Hematopoietic multipotent progenitor cell treated with erythropoietin and hydrocortisone succinate and interleukin-3 and kit ligand, for 17 days (in vitro differentiated cells): Measurements from ENCODE around the gene KCNH6.

Experiments used
- DNase-seq: peaks from one replicate; pipeline ENCODE4 v3.0.0-alpha.2; 2015; ENCODE audit warnings: low spot score

The KCNH6 gene

DNA sequence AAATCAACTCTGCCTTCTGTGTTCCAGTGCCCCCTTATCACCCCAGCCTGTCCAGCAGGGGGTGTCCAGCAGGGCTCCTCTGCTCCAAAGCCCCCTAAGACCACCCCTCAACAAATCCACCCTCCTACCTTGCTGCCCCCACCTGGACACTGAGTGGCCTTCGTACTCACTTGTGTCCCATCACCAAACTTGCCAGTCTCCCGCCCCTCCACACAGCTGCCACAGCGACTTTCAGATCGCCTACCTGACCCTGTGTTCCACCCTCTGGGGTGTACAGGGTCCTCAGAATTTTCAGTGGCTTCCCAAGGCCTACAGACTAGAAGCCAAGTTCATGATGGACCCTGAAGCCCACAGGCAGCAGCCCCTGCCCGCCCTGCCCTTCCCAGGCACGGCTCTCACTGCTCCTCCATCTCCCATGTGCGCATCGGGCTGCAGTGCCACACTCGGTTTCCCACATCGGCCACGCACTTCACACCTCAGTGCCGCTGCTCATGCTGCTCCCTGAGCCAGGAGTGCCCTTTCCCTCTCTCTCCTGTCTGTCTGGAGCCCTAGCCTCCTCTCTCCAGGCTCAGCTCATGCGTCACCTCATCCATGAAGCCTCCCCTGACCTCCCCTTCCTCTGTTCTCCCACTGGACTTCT lies 11.8 kb downstream of the KCNH6 start:
- no peak for DNase-seq

DNA sequence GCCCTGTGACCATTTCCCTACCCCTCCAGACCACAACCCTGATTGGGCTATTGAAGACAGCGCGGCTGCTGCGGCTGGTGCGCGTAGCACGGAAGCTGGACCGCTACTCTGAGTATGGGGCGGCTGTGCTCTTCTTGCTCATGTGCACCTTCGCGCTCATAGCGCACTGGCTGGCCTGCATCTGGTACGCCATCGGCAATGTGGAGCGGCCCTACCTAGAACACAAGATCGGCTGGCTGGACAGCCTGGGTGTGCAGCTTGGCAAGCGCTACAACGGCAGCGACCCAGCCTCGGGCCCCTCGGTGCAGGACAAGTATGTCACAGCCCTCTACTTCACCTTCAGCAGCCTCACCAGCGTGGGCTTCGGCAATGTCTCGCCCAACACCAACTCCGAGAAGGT lies 12.5 kb downstream of the KCNH6 start:
- no peak for DNase-seq

DNA sequence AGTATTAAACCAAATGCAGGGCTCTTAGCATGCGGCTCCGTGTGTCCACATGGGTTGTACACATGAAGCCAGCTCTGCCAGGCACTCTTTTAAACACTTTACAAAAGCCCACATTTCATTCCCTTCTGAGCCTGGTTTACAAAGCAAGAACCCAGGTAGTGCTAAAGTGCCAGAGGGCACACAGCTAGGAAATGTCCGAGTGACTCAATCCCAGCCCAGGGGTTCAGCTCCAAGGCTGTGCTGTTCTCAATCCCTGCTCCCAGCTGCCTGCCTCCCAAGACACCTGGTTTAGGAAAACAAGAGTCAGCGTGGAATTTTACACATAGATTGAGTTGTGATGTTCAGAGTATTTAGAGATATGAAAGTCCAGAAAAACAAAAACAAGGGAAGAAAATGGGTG lies 13.8 kb downstream of the KCNH6 start:
- no peak for DNase-seq

DNA sequence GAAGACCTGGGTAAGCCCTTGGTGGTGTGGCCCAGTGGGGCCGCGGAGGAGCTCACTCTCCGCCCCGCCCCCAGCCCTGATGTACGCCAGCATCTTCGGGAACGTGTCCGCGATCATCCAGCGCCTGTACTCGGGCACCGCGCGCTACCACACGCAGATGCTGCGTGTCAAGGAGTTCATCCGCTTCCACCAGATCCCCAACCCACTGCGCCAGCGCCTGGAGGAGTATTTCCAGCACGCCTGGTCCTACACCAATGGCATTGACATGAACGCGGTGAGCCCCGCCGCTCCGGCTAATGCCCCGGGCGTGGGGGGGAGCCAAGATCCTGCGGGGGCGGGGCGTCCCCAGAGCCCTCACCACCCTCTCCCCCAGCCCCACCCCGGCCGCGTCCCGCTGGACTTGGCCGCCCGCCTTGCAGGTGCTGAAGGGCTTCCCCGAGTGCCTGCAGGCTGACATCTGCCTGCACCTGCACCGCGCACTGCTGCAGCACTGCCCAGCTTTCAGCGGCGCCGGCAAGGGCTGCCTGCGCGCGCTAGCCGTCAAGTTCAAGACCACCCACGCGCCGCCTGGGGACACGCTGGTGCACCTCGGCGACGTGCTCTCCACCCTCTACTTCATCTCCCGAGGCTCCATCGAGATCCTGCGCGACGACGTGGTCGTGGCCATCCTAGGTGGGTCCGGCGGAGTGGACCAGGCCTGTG lies 15.0 kb downstream of the KCNH6 start:
- no peak for DNase-seq

DNA sequence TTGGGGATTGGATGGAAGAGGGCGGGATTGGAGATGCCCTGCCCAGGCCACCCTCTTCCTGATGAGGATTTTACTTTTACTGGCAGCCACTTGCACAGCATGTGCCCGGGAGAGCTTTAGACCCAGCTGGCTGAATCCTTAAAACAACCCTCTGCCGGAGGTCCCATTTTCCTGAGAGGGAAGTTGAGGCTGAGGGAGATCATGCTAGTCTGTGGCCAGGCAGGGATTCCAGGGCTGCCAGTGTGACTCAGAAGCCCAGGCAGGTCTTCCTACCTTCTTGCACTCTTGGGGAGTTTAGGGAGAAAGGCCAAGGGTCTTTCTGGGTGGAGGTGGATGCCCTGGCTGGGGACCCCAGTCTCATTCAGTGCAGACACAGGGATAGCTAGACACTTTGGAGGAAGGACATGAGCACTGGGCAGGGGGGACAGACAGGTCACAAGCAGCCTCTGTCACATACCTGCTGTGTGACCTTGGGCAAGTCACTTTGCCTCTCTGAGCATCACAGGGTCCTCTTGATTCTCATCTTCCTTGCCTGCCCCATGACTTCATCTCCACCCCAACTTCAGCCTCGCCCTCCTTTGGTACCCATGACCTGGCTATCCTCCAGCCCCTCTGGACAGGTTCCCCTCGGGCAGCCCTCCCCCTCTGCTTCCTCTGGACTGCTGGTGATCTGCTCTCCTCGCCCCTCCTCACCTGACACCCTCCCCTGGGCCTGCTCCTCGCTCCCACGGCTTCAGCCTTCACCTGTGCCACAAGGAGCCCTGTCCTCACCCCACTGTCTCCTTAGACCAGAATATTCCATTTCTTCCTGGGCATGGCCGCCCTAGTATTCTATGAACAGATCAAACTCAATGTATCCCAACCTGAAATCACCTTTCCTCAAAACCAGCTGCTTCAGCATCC lies 15.8 kb downstream of the KCNH6 start:
- no peak for DNase-seq

GRCh38 chr17:63540590-63540989 lies 17.4 kb downstream of the KCNH6 start:
- no peak for DNase-seq

- DNase-seq, result no peak
Measured at GRCh38 chr17:63542218-63542545, 19.0 kb downstream of the KCNH6 start.

GRCh38 chr17:63542942-63543821 lies 20.0 kb downstream of the KCNH6 start:
- DNase-seq, result no peak

GRCh38 chr17:63543822-63544420 lies 20.8 kb downstream of the KCNH6 start:
- DNase-seq, result no peak

DNA sequence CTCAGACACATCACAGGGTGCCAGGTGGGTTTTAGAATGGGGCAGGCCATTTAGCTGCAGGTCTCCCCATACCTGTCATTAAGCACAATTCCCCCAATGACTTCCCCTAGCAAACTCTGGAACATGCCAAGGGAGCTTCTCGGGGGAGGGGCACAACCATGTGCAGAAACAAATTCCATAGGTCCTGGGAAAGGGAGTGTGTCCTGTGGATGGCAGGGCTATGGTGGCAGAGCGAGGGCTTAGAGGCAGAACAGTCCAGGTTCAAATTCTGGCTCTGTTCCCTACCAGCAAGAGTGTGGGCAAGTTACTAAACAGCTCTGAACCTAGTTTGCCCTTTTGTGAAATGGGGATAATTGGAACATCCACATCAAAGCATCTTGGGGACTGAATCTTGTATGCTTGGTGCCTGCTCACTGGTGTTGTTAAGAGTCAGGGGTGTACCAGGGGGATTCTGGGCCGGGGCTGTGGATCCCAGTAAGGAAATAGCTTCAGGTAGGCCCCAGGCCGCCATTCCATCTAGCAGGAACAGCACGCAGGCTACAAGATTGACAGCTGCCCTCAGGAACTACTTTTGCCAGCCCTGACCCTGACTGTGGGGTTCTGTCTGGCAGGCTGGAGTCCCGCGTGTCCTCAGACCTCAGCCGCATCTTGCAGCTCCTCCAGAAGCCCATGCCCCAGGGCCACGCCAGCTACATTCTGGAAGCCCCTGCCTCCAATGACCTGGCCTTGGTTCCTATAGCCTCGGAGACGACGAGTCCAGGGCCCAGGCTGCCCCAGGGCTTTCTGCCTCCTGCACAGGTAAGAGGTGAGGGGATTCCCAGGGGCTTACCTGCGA lies 21.5 kb downstream of the KCNH6 start:
- no peak for DNase-seq

GRCh38 chr17:63546308-63547082 lies 23.3 kb downstream of the KCNH6 start:
- DNase-seq, result no peak

DNA sequence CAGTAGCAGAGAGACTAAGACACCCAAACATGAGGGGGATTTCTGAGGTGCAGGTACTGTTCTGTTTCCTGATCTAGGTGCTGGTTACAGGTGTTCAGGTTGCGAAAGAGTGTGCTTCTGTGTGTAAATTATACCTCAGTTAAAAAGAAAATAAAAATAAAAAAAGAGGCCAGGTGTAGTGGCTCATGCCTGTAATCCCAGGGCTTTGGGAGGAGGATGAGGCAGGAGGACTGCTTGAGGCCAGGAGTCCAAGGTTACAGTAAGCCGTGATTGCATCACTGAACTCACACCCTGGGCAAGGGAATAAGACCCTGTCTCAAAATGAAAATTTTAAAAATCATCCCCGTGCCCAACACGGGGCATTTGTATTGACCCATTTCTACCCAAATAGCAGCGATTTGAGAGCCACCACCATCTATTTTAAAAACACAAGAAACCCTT lies 23.9 kb downstream of the KCNH6 start:
- no peak for DNase-seq

DNA sequence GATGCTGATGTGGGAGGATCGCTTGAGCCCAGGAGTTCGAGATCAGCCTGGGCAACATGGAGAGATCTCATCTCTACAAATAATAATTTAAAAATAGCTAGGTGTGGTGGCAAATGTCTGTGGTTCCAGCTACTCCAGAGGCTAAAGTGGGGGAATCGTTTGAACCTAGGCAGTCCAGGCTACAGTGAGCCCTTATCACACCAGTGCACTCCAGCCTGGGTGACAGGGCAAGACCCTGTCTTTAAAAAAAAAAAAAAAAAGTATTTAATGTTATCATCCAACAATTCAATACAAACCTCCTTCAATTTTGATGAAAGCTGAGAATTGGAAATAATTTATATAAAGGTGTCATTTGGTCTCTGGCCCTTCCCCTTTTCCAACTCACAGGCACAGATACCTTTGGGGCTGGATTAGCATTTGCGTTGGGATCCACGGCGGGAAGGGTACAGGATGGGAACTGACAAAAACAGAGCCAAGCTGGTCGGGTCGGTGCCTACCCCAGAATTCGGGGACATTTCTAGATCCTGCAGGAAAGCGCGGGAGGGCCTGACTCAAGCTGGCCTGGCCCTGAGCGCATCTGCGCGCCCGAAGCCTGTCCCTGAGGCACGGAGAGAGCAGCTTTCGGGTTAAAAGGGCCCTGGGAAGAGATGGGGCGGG lies 26.3 kb downstream of the KCNH6 start:
- DNase-seq, result peak; percentile 36

DNA sequence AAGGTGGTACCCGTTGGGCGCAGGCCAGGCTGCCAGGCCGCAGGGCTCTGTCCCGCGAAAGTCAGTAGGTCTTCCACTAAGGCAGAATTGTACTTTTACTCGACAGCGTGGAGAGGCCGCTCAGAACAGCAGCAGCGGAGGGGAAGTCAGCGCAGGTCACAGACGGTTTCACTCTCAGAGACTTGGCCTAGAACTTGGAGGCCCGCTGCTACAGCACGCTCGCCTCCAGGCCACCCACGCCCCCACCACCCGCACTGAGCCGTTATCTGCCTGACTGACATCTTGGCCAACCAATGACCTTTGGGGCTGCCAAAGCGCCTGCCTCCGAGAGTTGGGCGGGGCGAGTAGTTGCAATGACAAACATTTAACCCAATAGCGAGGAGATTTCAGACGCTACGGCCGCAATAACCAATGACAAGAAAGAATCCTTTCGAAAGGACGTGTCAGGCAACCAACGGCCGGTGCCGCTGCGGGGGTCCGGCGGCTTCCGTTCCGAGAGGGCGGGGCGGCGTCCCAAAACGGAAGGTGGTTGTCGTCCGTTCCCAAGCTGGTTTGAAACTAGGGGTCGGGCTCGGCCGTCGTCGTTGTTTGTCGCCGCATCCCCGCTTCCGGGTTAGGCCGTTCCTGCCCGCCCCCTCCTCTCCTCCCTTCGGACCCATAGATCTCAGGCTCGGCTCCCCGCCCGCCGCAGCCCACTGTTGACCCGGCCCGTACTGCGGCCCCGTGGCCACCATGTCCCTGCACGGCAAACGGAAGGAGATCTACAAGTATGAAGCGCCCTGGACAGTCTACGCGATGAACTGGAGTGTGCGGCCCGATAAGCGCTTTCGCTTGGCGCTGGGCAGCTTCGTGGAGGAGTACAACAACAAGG lies 27.0 kb downstream of the KCNH6 start, which contains the start of gene DCAF7:
Gene DCAF7 (plus strand): TSS at position 532 of the 871 bp plus-strand sequence. CDS start 201 bp downstream, at position 733.
- peak; percentile 100 for DNase-seq

- DNase-seq, result peak; percentile 32
Measured at GRCh38 chr17:63550817-63551639, 27.9 kb downstream of the KCNH6 start.

DNA sequence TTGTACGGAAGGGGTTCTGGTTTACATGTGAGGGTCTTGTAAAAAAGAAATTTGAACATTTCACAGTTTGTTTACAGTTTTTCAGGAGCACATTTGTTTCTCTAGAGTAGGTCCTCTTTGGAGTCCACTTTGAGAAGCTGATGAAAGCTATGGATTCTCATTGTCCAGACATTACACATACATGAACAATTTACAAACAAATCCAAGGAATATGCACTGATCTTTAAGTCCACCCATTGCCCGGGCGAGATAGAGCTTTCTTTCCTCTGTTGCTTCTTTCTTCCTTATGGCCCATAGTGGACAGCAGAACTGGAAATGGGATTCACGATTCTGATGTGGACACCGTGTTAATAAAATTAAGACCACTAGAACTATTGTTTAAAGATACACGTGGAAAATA lies 29.1 kb downstream of the KCNH6 start:
- no peak for DNase-seq

GRCh38 chr17:63555500-63556156 lies 32.5 kb downstream of the KCNH6 start:
- DNase-seq, result no peak
